ENCODE measurements around the gene CDR2.

CDR2 gene

DNA sequence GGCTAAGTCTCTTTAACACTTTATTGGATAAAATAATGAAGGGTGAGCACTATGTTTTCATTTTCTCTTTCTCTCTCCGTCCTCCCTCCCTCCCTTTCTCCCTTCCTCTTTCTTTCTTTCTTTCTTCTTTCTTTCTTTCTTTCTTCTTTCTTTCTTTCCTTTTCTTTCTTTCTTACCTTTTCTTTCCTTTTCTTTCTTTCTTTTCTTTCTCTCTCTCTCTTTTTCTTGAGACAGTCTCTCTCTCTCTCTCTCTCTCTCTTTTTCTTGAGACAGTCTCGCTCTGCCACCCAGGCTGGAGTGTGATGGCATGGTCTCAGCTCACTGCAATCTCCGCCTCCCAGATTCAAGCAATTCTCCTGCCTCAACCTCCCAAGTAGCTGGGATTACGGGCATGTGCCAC, 21.5 kb upstream of the CDR2 start:
- no peak overlapping the region for H3K4me3 ChIP-seq (ENCODE audit: low read depth, low read length)
- DNase-seq (ENCODE audit: low read depth), result no peak
- TF ChIP-seq, protein P1, sequence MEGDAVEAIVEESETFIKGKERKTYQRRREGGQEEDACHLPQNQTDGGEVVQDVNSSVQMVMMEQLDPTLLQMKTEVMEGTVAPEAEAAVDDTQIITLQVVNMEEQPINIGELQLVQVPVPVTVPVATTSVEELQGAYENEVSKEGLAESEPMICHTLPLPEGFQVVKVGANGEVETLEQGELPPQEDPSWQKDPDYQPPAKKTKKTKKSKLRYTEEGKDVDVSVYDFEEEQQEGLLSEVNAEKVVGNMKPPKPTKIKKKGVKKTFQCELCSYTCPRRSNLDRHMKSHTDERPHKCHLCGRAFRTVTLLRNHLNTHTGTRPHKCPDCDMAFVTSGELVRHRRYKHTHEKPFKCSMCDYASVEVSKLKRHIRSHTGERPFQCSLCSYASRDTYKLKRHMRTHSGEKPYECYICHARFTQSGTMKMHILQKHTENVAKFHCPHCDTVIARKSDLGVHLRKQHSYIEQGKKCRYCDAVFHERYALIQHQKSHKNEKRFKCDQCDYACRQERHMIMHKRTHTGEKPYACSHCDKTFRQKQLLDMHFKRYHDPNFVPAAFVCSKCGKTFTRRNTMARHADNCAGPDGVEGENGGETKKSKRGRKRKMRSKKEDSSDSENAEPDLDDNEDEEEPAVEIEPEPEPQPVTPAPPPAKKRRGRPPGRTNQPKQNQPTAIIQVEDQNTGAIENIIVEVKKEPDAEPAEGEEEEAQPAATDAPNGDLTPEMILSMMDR (IDR thresholded peaks at IDR 0.05; ENCODE audit: insufficient read depth, low read depth, low read length, missing control alignments), result no peak

DNA sequence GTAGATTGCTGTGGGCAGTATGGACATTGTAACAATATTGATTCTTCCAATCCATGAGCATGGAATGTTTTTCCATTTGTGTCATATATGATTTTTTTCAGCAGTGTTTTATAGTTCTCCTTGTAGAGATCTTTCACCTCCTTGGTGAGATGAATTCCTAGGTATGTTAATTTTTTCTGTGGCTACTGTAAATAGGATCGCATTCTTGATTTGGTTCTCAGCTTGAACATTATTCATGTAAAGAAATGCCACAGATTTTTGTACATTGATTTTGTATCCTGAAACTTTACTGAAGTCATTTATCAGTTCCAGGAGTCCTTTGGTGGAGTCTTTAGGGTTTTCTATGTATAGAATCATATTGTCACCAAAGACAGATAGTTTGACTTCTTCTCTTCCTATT, 19.7 kb upstream of the CDR2 start:
- no peak for DNase-seq (ENCODE audit: low read depth)
- no peak overlapping the region for H3K4me3 ChIP-seq (ENCODE audit: low read depth, low read length)
- TF ChIP-seq, protein P1 (IDR thresholded peaks at IDR 0.05; ENCODE audit: insufficient read depth, low read depth, low read length, missing control alignments), result no peak

DNA sequence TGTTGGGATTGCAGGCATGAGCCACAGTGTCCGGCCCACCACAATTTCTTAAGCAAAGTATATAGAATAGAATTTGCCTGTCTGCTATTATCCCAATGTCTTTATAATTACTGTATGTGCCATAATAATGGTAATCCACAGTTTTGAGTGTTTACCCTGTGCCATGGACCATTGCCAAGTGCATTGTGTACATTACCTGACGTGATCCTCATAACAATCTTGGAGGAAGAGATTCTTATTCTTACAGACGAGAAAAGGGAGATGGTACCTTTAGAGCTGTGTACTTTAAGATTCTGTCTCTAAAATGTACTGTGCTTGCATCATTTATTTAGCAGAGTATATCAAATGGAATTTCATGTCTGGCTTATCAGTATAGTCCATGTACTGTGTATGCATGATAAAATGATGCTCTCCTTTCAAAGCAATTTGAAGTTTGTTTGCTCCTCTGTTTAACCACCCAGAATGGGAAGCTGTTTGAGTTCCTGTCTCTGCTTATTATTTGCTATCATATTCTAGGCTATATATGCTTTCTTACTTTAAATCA, 13.8 kb upstream of the CDR2 start:
- TF ChIP-seq, protein P1 (IDR thresholded peaks at IDR 0.05; ENCODE audit: insufficient read depth, low read depth, low read length, missing control alignments), result no peak
- no peak overlapping the region for H3K4me3 ChIP-seq (ENCODE audit: low read depth, low read length)
- DNase-seq (ENCODE audit: low read depth), result no peak

DNA sequence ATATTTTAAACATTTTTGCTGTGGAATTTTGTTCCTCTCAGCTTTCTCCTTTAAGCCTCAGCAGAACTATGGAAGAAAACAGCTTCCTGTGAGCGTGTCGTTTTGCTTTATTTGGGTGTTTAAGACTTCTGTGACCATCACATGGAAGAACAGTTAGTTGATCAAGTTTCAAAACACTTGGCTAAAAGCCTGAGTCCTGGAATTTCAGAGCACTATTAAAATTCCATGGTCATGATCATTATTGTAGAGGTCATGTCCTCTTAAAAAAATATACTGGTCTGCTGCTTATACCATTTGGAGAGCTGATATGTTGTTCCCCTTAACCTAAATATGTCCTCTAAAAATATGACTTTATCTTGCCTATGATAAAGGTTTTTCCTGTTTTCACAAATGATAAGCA, 12.6 kb upstream of the CDR2 start:
- DNase-seq (ENCODE audit: low read depth), result no peak
- TF ChIP-seq, protein P1 (IDR thresholded peaks at IDR 0.05; ENCODE audit: insufficient read depth, low read depth, low read length, missing control alignments), result no peak
- no peak overlapping the region for H3K4me3 ChIP-seq (ENCODE audit: low read depth, low read length)

DNA sequence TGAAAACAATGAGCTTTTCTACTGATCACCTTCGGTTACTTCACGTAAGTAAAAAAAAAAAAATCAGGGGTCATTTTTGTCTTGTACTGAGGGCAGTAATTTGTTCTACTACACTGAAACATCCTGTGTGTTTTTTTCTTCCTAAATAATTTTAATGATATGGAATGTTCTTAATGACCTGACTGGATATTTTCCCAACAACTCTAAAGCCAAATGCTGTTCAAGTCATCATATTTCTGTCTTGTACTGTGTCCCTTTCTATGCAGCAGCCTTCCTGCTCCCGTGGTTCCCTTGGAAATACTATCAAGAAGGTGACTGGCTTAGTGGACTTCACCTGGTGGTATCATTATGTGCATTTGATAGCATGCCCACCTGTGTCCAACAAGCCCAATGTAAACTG, 10.8 kb upstream of the CDR2 start:
- H3K4me3 ChIP-seq (ENCODE audit: low read depth, low read length), result no peak overlapping the region
- DNase-seq (ENCODE audit: low read depth), result no peak
- TF ChIP-seq, protein P1 (IDR thresholded peaks at IDR 0.05; ENCODE audit: insufficient read depth, low read depth, low read length, missing control alignments), result no peak

DNA sequence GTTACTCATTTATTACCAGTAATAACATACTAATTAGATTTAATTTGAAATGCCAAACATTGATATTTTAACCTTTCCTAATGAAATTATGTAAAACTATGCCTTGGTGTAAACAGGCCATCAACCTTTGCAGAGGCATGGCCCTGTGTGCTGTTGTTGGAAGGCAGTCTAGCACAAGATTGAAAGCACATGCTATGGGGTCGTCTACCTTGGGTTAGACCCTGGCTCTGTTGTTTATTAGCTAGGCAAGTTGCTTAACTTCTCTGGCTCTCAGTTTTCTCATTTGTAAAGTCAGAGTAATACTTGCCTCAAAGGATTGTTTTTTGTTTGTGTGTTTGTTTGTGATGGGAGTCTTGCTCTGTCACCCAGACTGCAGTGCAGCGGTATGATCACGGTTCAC, 9.4 kb upstream of the CDR2 start:
- TF ChIP-seq, protein P1 (IDR thresholded peaks at IDR 0.05; ENCODE audit: insufficient read depth, low read depth, low read length, missing control alignments), result no peak
- no peak overlapping the region for H3K4me3 ChIP-seq (ENCODE audit: low read depth, low read length)
- DNase-seq (ENCODE audit: low read depth), result no peak

DNA sequence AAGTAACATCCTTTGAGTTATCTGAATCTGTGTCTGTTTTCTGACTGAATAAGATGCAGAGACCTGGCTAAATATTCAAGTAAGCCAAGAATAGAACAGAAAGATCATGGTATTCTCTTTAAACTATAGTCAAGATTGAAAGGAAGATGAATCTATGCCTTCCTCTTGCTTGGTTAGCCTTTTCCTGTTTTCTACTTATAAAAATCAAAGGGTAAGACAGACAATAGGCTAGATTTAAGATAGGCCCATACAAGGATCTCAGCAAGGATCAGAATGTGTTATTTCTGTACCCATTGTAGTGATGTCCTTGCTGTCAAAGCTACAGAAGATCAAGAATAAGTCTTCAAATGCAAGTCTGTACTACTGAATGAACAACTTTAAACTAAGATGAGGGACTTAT, 7.0 kb upstream of the CDR2 start:
- TF ChIP-seq, protein P1 (IDR thresholded peaks at IDR 0.05; ENCODE audit: insufficient read depth, low read depth, low read length, missing control alignments), result no peak
- no peak for DNase-seq (ENCODE audit: low read depth)
- no peak overlapping the region for H3K4me3 ChIP-seq (ENCODE audit: low read depth, low read length)
